GM12872 (cell line): ENCODE measurements around the gene STX1B.
A peak's percentile ranks its signal among the peaks of the same experiment; 100 is the strongest.

Experiments
- CTCF ChIP-seq: IDR thresholded peaks from 3 replicates; pipeline ENCODE4 v1.5.1; 2011; ENCODE audit warnings: low read depth, mild to moderate bottlenecking, low read length, moderate library complexity; ENCODE audit not compliant: insufficient read depth

Gene STX1B

GRCh38 chr16:30949650-30950515 lies 60.6 kb downstream of the STX1B start:
- TF ChIP-seq CTCF: peak; percentile 39

- TF ChIP-seq CTCF: no peak
Observed at GRCh38 chr16:30948667-30949649, 61.5 kb downstream of the STX1B start, which contains the start of gene ORAI3. Gene ORAI3, plus strand, starts transcription at chr16:30949068. Its CDS starts 222 bp downstream, at chr16:30949290.

- no peak for TF ChIP-seq CTCF
Observed at GRCh38 chr16:30947859-30948666, 62.4 kb downstream of the STX1B start.

- TF ChIP-seq CTCF: no peak
Observed at GRCh38 chr16:30947541-30947858, 62.9 kb downstream of the STX1B start.

GRCh38 chr16:30946671-30947540 lies 63.5 kb downstream of the STX1B start:
- TF ChIP-seq CTCF: no peak

- TF ChIP-seq CTCF: no peak
Observed at GRCh38 chr16:30944352-30944751, 66.1 kb downstream of the STX1B start.
